Upper lobe of left lung (tissue), 6 donors: ENCODE results near the gene RNASE9. TPM values are rescaled to one million over a fixed set of nuclear protein-coding genes. Genes with fewer than 3 reads are reported as not detected.

Experiments used
- ATAC-seq, 2 donors: fragments of 200-7000 bp; cut with Tn5 transposase; one replicate each; pipeline ENCODE4 v1.9.1; 2022; ENCODE audit warnings: mild to moderate bottlenecking in 2 of 2, moderate library complexity in 2 of 2; ENCODE audit not compliant: low FRiP score in 2 of 2
- DNase-seq, 2 donors: peaks; one replicate each; pipeline ENCODE4 v3.0.0-alpha.2; 2019 to 2020
- H3K27ac ChIP-seq, 4 donors: fragments of 200-600 bp; sonication (generic); one replicate each; pipeline ENCODE4 v1.5.1; 2016 to 2019
- H3K27me3 ChIP-seq, 4 donors: fragments of 200-600 bp; sonication (generic); one replicate each; pipeline ENCODE4 v1.5.1; 2017 to 2019
- H3K36me3 ChIP-seq, 4 donors: fragments of 200-600 bp; sonication (generic); one replicate each; pipeline ENCODE4 v1.5.1; 2016 to 2019
- H3K4me1 ChIP-seq, 4 donors: fragments of 200-600 bp; sonication (generic); one replicate each; pipeline ENCODE4 v1.5.1; 2018 to 2019
- H3K4me3 ChIP-seq, 4 donors: fragments of 200-600 bp; sonication (generic); one replicate each; pipeline ENCODE4 v1.5.1; 2017 to 2019; ENCODE audit warnings: mild to moderate bottlenecking in 2 of 4, moderate library complexity in 1 of 4
- H3K9me3 ChIP-seq, 4 donors: fragments of 200-600 bp; sonication (generic); one replicate each; pipeline ENCODE4 v1.5.1; 2018 to 2019
- CTCF ChIP-seq, 6 experiments: fragments of 450-650 bp in 4 of 6; fragments of 200-600 bp in 2 of 6; sonication (generic) in 2 of 6; IDR thresholded peaks; one replicate each; pipeline ENCODE4 v1.5.1; 2016 to 2019; ENCODE audit warnings: antibody characterized with exemption in 6 of 6
- EP300 ChIP-seq, 4 donors: sonication (generic); formaldehyde crosslinking; IDR thresholded peaks; one replicate each; pipeline ENCODE4 v1.5.1; 2017; ENCODE audit warnings: antibody characterized with exemption in 4 of 4, control low read depth in 2 of 4
- POLR2A ChIP-seq, 4 donors: fragments of 450-650 bp; IDR thresholded peaks; one replicate each; pipeline ENCODE4 v1.5.1; 2016 to 2017; ENCODE audit warnings: antibody characterized with exemption in 4 of 4, mild to moderate bottlenecking in 2 of 4
- POLR2AphosphoS5 ChIP-seq, 2 donors: sonication (generic); formaldehyde crosslinking; IDR thresholded peaks; one replicate each; pipeline ENCODE4 v1.5.1; 2017; ENCODE audit warnings: antibody characterized with exemption in 2 of 2
- WGBS, 2 donors: methylation state at CpG; one replicate each; pipeline ENCODE4 v1.1.5; 2017 to 2018; 5-methylcytosine and 5-hydroxymethylcytosine counted together
- total RNA-seq, 6 donors: library from RNA; depleted of rRNA in 4 of 6; stranded (reverse); fragments of >200 nt in 4 of 6; gene quantifications; one replicate each; pipeline versions ENCODE4 v1.1.0 to v1.2.1, GENCODE V29; 2016 to 2021
- donor health status: DM: no; HTN: no; CAD: no; lungs with moderate emphysema.
- donor health status: DM: no; HTN: yes; CAD: no; lungs with severe emphysema.

RNASE9 gene
- total RNA-seq, 6 donors from 2014 or later, result not detected

DNA sequence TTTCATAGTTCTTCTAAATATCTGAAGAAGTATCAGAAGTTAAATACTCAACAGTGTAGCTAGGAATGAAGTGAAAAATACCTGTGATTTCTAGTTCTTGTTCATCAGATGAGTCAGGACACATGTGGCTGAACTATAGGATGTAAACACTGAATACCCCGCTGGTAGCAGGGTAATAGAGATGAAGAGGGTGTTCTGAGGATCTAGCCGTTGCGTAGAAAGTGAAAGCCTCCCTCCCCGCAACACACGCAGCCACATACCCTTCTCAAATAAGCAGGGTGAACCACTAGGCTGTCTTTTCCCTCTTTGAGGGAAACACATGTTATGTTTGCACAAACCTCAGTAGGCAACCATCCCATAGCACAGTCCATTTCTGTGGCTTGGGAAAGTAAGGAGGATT lies 46.8 kb upstream of the RNASE9 start:
- no peak for ATAC-seq
- Histone ChIP-seq H3K36me3 (no peaks in the 10 kb centered on the region), H3K27me3 (no peaks in the 10 kb centered on the region), H3K4me3 (no peak overlapping the region), H3K27ac (no peak overlapping the region), H3K4me1 (peaks cover 0 to 16% (median 2%) of the 10 kb centered on the region in 4 donors), H3K9me3 (no peaks in the 10 kb centered on the region)
- 56 to 73% methylated on average over 5 of the region's 5 CpGs for WGBS, 2 donors
- TF ChIP-seq POLR2A (IDR thresholded peaks at IDR 0.05), result no peak
- no peak for TF ChIP-seq EP300 (IDR thresholded peaks at IDR 0.05)
- TF ChIP-seq POLR2AphosphoS5 (IDR thresholded peaks at IDR 0.05), result no peak
- no peak for TF ChIP-seq CTCF (IDR thresholded peaks at IDR 0.05)
- no peak for DNase-seq

- 76 to 78% methylated on average over 2 of the region's 2 CpGs for WGBS, 2 donors
- H3K27me3 ChIP-seq, result no peaks in the 10 kb centered on the region
- ATAC-seq (no peak), DNase-seq (no peak)
- H3K4me3 ChIP-seq, result no peak overlapping the region
- no peaks in the 10 kb centered on the region for H3K9me3 ChIP-seq
- no peak overlapping the region for H3K27ac ChIP-seq
- H3K4me1 ChIP-seq, result peaks cover 0 to 16% (median 2%) of the 10 kb centered on the region in 4 donors
- TF ChIP-seq POLR2AphosphoS5 (IDR thresholded peaks at IDR 0.05) (no peak), CTCF (IDR thresholded peaks at IDR 0.05) (no peak), POLR2A (IDR thresholded peaks at IDR 0.05) (no peak), EP300 (IDR thresholded peaks at IDR 0.05) (no peak)
- H3K36me3 ChIP-seq, result no peaks in the 10 kb centered on the region
These were observed 46.0 kb upstream of the RNASE9 start for GRCh38 chr14:20606902-20607242.

DNA sequence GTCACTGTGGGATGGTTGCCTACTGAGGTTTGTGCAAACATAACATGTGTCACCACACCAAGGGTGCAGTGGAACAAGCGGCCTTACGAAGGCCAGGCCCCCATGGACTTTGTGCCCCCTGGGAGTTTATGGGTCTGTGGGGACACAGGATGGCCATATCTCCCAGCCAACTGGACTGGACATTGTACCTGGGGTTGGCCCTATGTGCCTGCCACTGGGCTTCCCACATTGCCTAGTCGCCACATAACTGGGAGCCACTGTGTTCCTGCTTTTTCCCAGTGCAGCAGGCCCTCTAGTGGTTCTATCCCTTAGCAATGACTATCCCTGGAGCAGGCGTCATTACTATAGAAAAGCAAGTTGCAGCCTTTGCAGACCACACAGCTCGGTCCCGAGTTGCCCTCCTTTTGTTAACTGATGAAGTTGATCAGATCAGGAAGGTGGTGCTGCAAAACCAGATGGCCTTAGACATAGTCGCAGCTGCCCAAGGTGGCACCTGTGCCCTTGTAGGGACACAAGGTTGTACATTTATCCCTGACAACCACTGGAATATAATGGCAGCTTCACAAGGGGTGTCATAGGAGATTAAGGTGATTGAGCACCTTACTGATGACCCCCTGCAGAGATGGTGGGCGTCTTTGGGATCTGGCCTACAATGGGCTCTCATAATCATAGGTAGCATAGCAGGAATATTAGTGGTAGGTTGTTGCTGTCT lies 45.5 kb upstream of the RNASE9 start:
- Histone ChIP-seq H3K4me3 (no peak overlapping the region), H3K36me3 (no peaks in the 10 kb centered on the region), H3K27ac (no peak overlapping the region), H3K4me1 (peaks cover 0 to 14% (median 2%) of the 10 kb centered on the region in 4 donors), H3K27me3 (no peaks in the 10 kb centered on the region), H3K9me3 (no peaks in the 10 kb centered on the region)
- 12 to 50% methylated on average over 5 to 8 of the region's 8 CpGs for WGBS, 2 donors
- DNase-seq (peak in 1 of 2 donors; percentile 36), ATAC-seq (no peak)
- TF ChIP-seq CTCF (IDR thresholded peaks at IDR 0.05), result peak in 4 of 6 experiments; percentile 26 to 58 (median 38)
- TF ChIP-seq POLR2A (IDR thresholded peaks at IDR 0.05), result no peak

- TF ChIP-seq POLR2AphosphoS5 (IDR thresholded peaks at IDR 0.05) (no peak), CTCF (IDR thresholded peaks at IDR 0.05) (no peak), EP300 (IDR thresholded peaks at IDR 0.05) (no peak), POLR2A (IDR thresholded peaks at IDR 0.05) (no peak)
- H3K4me1 ChIP-seq, result no peaks in the 10 kb centered on the region
- no peak overlapping the region for H3K4me3 ChIP-seq
- H3K9me3 ChIP-seq, result no peaks in the 10 kb centered on the region
- no peak overlapping the region for H3K27ac ChIP-seq
- WGBS, 2 donors, result 68% methylated on average over 13 of the region's 13 CpGs; no CpG with 5 or more reads in 1 of the 2 donors
- DNase-seq (no peak), ATAC-seq (no peak)
- no peaks in the 10 kb centered on the region for H3K27me3 ChIP-seq
- no peaks in the 10 kb centered on the region for H3K36me3 ChIP-seq
These were observed 43.2 kb upstream of the RNASE9 start for GRCh38 chr14:20603813-20604690.
